GM06990 (cell line): ENCODE measurements around the gene MKNK1.

Source experiments
- DNase-seq: peaks from one replicate; pipeline ENCODE4 v3.0.0-alpha.2; 2011; ENCODE audit not compliant: insufficient read length; ENCODE audit errors: extremely low read depth
- H3K27me3 ChIP-seq: replicated peaks from 2 replicates; pipeline ENCODE4 v1.6.0; 2011; ENCODE audit warnings: low read length; ENCODE audit not compliant: control insufficient read depth, insufficient read depth
- H3K36me3 ChIP-seq: 2 replicates; pipeline ENCODE4 v1.5.1; 2011; ENCODE audit warnings: low read length; ENCODE audit not compliant: control insufficient read depth, insufficient read depth
- H3K4me3 ChIP-seq: replicated peaks from 2 replicates; pipeline ENCODE4 v1.5.1; 2011; ENCODE audit warnings: low read depth, mild to moderate bottlenecking, control low read depth, low read length
- CTCF ChIP-seq: IDR thresholded peaks from 2 replicates; pipeline ENCODE4 v1.5.1; 2011; ENCODE audit warnings: low read length, control low read depth, mild to moderate bottlenecking, inconsistent platforms; ENCODE audit not compliant: insufficient read depth, poor library complexity, severe bottlenecking

Gene MKNK1

DNA sequence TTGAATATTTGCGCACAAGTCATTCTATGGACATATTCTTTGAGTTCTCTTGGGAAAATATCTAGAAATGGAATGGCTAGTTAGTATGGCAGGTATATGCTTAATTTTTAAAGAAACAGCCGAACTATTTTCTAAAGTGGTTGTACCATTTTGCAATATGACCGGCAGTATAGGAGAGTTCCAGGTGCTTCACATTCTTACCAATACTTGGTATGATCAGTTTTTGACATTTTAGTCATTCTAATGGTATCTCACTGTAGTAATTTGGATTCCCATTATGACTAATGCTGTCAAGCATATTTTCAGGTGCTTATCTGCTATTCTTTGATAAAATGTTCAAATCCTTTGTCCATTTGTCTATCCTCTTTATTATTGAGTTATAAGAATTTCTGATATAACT is 43.5 kb upstream of the MKNK1 start:
- Histone ChIP-seq H3K36me3 (no peaks in the 10 kb centered on the region; the same call in 1 of the 2 replicates), H3K4me3 (no peak overlapping the region), H3K27me3 (no peaks in the 10 kb centered on the region)
- TF ChIP-seq CTCF, result no peak
- no peak for DNase-seq

- no peak for TF ChIP-seq CTCF
- no peak for DNase-seq
- no peak overlapping the region for H3K4me3 ChIP-seq
- no peaks in the 10 kb centered on the region; the same call in 1 of the 2 replicates for H3K36me3 ChIP-seq
- H3K27me3 ChIP-seq, result no peaks in the 10 kb centered on the region
Measured at GRCh38 chr1:46646844-46647243, 42.8 kb upstream of the MKNK1 start.

DNA sequence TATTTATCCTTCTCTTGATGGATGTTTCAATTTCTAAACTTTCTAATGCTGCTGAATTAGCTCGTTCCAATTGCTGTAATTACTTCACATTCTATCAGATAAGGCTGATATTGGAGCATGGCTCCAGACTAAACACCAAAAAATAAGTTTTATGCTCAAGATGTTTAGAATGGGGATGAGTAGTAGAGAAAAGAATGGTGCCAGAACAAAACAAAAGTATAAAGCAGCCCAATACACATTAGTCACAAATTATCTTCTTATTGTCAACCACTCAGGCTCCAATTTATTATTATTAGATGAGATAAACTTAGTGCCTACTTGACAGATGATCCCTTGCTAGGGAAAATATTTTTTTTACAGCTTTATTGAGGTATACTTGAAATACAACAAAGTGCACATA is 42.3 kb upstream of the MKNK1 start:
- no peak overlapping the region for H3K4me3 ChIP-seq
- DNase-seq, result no peak
- H3K27me3 ChIP-seq, result no peaks in the 10 kb centered on the region
- no peaks in the 10 kb centered on the region; the same call in 1 of the 2 replicates for H3K36me3 ChIP-seq
- TF ChIP-seq CTCF, result no peak

- DNase-seq, result no peak
- H3K36me3 ChIP-seq, result no peaks in the 10 kb centered on the region; the same call in 1 of the 2 replicates
- no peak for TF ChIP-seq CTCF
- H3K4me3 ChIP-seq, result no peak overlapping the region
- no peaks in the 10 kb centered on the region for H3K27me3 ChIP-seq
Measured at GRCh38 chr1:46645815-46646214, 41.7 kb upstream of the MKNK1 start.

DNA sequence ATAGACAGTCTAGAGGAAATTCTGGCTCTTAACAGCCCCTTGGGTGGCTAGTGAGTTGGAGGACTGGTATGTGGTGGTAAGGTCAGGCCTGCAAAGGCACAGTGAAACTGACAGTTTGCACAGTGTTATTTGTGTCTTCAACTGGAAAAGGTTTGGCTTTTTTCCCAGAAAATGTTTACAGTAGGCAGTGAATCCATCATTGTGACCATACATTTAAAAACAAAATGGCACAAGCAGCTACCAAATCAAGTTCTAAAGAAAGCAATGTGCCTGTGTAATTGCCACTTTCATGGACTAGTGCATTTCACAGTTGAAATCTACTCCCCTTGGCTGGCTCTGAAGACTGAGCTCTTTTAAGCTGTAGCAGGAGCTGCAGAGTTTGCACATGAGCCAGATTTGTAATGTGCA is 39.3 kb upstream of the MKNK1 start:
- TF ChIP-seq CTCF, result no peak
- no peaks in the 10 kb centered on the region; the same call in 1 of the 2 replicates for H3K36me3 ChIP-seq
- DNase-seq, result no peak
- no peaks in the 10 kb centered on the region for H3K27me3 ChIP-seq
- H3K4me3 ChIP-seq, result no peak overlapping the region

DNA sequence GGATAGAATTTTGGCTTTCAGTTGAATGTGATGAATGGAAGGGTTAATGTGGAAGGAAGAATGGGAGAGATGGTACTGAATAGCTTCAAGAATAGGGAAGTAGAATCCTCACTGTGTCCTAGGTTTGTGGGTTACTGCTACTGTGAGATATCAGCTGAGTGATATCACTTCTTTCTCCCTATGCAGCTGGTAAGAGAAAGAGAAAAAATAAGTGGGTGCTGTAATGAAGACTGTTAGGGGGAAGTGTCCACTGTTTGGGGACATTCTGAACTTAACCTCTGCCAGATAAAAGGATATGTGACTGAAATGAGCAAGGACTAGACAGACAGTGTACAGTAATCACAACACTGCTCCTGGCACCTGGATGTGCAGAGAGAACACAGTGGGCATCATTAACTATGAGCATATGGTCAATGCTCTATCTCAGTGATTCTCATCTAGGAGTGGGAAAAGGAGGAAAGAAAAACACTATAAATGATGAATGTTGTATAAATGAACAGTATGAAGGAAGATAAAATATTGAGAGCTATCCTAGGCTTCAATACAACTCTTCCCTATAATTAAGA is 38.1 kb upstream of the MKNK1 start:
- Histone ChIP-seq H3K27me3 (no peaks in the 10 kb centered on the region), H3K4me3 (no peak overlapping the region), H3K36me3 (no peaks in the 10 kb centered on the region; the same call in none of the 2 replicates)
- no peak for TF ChIP-seq CTCF
- no peak for DNase-seq
